ENCODE results near the gene ATF6B. TPM values are rescaled to one million over a fixed set of nuclear protein-coding genes. Genes with fewer than 3 reads are reported as not detected.

Gene ATF6B
- total and polyA plus RNA-seq, 2 of the 13 experiments (the other 11 are each of a cell fraction or from before 2014, with no cell fraction given) = 18.1 to 44.0 TPM

DNA sequence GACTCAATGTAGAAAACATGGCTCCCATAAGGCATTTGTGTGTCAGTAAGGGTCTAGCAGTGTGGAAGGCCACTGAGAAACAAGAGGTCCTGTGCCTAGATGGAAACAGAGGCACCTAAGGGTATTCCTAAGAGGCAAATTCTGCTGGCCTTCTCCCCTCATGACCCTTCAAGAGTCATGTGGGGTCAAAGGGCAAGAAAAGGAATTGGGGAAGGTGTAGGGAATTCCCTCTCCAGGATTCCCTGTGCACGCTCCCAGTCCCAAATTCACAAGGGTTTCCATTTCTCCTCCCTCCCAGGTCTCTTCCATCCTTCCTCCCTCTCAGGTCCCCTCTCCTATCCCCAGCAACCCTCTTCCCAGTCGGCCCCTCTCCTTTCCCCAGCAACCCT, 47.3 kb upstream of the ATF6B start (continued):
- TF ChIP-seq, protein P1, sequence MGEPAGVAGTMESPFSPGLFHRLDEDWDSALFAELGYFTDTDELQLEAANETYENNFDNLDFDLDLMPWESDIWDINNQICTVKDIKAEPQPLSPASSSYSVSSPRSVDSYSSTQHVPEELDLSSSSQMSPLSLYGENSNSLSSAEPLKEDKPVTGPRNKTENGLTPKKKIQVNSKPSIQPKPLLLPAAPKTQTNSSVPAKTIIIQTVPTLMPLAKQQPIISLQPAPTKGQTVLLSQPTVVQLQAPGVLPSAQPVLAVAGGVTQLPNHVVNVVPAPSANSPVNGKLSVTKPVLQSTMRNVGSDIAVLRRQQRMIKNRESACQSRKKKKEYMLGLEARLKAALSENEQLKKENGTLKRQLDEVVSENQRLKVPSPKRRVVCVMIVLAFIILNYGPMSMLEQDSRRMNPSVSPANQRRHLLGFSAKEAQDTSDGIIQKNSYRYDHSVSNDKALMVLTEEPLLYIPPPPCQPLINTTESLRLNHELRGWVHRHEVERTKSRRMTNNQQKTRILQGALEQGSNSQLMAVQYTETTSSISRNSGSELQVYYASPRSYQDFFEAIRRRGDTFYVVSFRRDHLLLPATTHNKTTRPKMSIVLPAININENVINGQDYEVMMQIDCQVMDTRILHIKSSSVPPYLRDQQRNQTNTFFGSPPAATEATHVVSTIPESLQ (CRISPR knock-in tag; conservative IDR thresholded peaks at IDR 0.05) = no peak
- peak; percentile 99 for TF ChIP-seq PCBP2 (optimal IDR thresholded peaks at IDR 0.05; ENCODE audit: low read depth, low read length, poor library complexity, severe bottlenecking)
- no peak for TF ChIP-seq CREB1 (IDR thresholded peaks at IDR 0.05)
- TF ChIP-seq CREB1 (CRISPR knock-in tag; IDR thresholded peaks at IDR 0.05) = no peak
- TF ChIP-seq, protein P2, sequence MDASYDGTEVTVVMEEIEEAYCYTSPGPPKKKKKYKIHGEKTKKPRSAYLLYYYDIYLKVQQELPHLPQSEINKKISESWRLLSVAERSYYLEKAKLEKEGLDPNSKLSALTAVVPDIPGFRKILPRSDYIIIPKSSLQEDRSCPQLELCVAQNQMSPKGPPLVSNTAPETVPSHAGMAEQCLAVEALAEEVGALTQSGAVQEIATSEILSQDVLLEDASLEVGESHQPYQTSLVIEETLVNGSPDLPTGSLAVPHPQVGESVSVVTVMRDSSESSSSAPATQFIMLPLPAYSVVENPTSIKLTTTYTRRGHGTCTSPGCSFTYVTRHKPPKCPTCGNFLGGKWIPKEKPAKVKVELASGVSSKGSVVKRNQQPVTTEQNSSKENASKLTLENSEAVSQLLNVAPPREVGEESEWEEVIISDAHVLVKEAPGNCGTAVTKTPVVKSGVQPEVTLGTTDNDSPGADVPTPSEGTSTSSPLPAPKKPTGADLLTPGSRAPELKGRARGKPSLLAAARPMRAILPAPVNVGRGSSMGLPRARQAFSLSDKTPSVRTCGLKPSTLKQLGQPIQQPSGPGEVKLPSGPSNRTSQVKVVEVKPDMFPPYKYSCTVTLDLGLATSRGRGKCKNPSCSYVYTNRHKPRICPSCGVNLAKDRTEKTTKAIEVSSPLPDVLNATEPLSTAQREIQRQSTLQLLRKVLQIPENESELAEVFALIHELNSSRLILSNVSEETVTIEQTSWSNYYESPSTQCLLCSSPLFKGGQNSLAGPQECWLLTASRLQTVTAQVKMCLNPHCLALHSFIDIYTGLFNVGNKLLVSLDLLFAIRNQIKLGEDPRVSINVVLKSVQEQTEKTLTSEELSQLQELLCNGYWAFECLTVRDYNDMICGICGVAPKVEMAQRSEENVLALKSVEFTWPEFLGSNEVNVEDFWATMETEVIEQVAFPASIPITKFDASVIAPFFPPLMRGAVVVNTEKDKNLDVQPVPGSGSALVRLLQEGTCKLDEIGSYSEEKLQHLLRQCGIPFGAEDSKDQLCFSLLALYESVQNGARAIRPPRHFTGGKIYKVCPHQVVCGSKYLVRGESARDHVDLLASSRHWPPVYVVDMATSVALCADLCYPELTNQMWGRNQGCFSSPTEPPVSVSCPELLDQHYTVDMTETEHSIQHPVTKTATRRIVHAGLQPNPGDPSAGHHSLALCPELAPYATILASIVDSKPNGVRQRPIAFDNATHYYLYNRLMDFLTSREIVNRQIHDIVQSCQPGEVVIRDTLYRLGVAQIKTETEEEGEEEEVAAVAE (CRISPR knock-in tag; IDR thresholded peaks at IDR 0.05; ENCODE audit: borderline replicate concordance) = no peak
- TF ChIP-seq, protein P3, sequence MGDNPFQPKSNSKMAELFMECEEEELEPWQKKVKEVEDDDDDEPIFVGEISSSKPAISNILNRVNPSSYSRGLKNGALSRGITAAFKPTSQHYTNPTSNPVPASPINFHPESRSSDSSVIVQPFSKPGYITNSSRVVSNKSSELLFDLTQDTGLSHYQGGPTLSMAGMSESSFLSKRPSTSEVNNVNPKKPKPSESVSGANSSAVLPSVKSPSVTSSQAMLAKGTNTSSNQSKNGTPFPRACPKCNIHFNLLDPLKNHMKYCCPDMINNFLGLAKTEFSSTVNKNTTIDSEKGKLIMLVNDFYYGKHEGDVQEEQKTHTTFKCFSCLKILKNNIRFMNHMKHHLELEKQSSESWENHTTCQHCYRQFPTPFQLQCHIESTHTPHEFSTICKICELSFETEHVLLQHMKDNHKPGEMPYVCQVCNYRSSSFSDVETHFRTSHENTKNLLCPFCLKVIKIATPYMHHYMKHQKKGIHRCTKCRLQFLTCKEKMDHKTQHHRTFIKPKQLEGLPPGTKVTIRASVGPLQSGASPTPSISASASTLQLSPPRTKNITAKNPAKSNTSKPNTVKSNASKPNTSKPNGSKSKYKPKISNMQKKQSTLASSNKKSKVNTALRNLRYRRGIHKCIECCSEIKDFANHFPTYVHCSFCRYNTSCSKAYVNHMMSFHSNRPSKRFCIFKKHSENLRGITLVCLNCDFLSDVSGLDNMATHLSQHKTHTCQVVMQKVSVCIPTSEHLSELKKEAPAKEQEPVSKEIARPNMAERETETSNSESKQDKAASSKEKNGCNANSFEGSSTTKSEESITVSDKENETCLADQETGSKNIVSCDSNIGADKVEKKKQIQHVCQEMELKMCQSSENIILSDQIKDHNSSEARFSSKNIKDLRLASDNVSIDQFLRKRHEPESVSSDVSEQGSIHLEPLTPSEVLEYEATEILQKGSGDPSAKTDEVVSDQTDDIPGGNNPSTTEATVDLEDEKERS (CRISPR knock-in tag; IDR thresholded peaks at IDR 0.05) = no peak
- TF ChIP-seq, protein P4, sequence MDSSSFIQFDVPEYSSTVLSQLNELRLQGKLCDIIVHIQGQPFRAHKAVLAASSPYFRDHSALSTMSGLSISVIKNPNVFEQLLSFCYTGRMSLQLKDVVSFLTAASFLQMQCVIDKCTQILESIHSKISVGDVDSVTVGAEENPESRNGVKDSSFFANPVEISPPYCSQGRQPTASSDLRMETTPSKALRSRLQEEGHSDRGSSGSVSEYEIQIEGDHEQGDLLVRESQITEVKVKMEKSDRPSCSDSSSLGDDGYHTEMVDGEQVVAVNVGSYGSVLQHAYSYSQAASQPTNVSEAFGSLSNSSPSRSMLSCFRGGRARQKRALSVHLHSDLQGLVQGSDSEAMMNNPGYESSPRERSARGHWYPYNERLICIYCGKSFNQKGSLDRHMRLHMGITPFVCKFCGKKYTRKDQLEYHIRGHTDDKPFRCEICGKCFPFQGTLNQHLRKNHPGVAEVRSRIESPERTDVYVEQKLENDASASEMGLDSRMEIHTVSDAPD (CRISPR knock-in tag; IDR thresholded peaks at IDR 0.05) = no peak
- no peak for TF ChIP-seq HOXA9 (CRISPR knock-in tag; IDR thresholded peaks at IDR 0.05; ENCODE audit: borderline replicate concordance)
- TF ChIP-seq ZNF160 (CRISPR knock-in tag; IDR thresholded peaks at IDR 0.05) = no peak
- TF ChIP-seq, protein P5, sequence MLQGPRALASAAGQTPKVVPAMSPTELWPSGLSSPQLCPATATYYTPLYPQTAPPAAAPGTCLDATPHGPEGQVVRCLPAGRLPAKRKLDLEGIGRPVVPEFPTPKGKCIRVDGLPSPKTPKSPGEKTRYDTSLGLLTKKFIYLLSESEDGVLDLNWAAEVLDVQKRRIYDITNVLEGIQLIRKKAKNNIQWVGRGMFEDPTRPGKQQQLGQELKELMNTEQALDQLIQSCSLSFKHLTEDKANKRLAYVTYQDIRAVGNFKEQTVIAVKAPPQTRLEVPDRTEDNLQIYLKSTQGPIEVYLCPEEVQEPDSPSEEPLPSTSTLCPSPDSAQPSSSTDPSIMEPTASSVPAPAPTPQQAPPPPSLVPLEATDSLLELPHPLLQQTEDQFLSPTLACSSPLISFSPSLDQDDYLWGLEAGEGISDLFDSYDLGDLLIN (CRISPR knock-in tag; IDR thresholded peaks at IDR 0.05; ENCODE audit: borderline replicate concordance) = no peak
- no peak for TF ChIP-seq KDM5A (IDR thresholded peaks at IDR 0.05; ENCODE audit: borderline replicate concordance, low read length)
- TF ChIP-seq ZFP82 (CRISPR knock-in tag; IDR thresholded peaks at IDR 0.05; ENCODE audit: borderline replicate concordance) = no peak
- TF ChIP-seq, protein P6, sequence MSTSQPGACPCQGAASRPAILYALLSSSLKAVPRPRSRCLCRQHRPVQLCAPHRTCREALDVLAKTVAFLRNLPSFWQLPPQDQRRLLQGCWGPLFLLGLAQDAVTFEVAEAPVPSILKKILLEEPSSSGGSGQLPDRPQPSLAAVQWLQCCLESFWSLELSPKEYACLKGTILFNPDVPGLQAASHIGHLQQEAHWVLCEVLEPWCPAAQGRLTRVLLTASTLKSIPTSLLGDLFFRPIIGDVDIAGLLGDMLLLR (CRISPR knock-in tag; IDR thresholded peaks at IDR 0.05) = 0 out of 2 replicates have a peak, but pooled peaks have one; percentile 38
- TF ChIP-seq ZSCAN25 (CRISPR knock-in tag; IDR thresholded peaks at IDR 0.05) = 0 out of 2 replicates have a peak, but pooled peaks have one; percentile 18
- TF ChIP-seq NCOA1 (CRISPR knock-in tag; IDR thresholded peaks at IDR 0.05) = 0 out of 2 replicates have a peak, but pooled peaks have one; percentile 61

Measured in HepG2 (cell line).